HepG2 (cell line): ENCODE data around the gene UBL7. TPM values are rescaled to one million over a fixed set of nuclear protein-coding genes. Genes with fewer than 3 reads are reported as not detected.
A peak's percentile ranks its signal among the peaks of the same experiment; 100 is the strongest.

Source experiments
- CTCF ChIP-seq: sonication (generic); formaldehyde crosslinking; IDR thresholded peaks from 2 replicates; pipeline ENCODE4 v1.5.0; 2020; ENCODE audit warnings: mild to moderate bottlenecking, missing genetic modification reagents, moderate library complexity
- HNRNPUL1 ChIP-seq: fragments of 200-400 bp; formaldehyde crosslinking; IDR thresholded peaks from 2 replicates; pipeline ENCODE4 v1.6.1; 2017; ENCODE audit warnings: low read depth, mild to moderate bottlenecking, low read length, moderate library complexity
- HOMEZ ChIP-seq: IDR thresholded peaks from 2 replicates; pipeline ENCODE4 v1.6.1; 2016; ENCODE audit warnings: low read depth
- KDM5A ChIP-seq: fragments of 200-600 bp; sonication (generic); IDR thresholded peaks from 2 replicates; pipeline ENCODE4 v1.7.0; 2018; ENCODE audit warnings: antibody characterized with exemption, mild to moderate bottlenecking, low read length, borderline replicate concordance
- KLF15 ChIP-seq: sonication (generic); formaldehyde crosslinking; IDR thresholded peaks from 2 replicates; pipeline ENCODE4 v1.8.1; 2023; ENCODE audit warnings: borderline replicate concordance, mild to moderate bottlenecking, inconsistent platforms, missing genetic modification reagents, mixed read lengths
- MED13 ChIP-seq: sonication (generic); formaldehyde crosslinking; IDR thresholded peaks from 2 replicates; pipeline ENCODE4 v1.5.0; 2020; ENCODE audit warnings: missing genetic modification reagents
- NFKB2 ChIP-seq: sonication (generic); formaldehyde crosslinking; IDR thresholded peaks from 2 replicates; pipeline ENCODE4 v1.4.0; 2020; ENCODE audit warnings: missing genetic modification reagents, borderline replicate concordance
- NKX3-1 ChIP-seq: sonication (generic); formaldehyde crosslinking; IDR thresholded peaks from 2 replicates; pipeline ENCODE4 v1.5.0; 2020; ENCODE audit warnings: missing genetic modification reagents
- NR2C2 ChIP-seq: sonication (generic); formaldehyde crosslinking; IDR thresholded peaks from 2 replicates; pipeline ENCODE4 v1.4.0; 2020; ENCODE audit warnings: missing genetic modification reagents, mild to moderate bottlenecking, moderate library complexity, borderline replicate concordance
- SKI ChIP-seq: fragments of 450-650 bp; IDR thresholded peaks from one replicate; pipeline ENCODE4 v1.6.1; 2018; ENCODE audit warnings: mild to moderate bottlenecking; ENCODE audit not compliant: partially characterized antibody
- ZFYVE20 ChIP-seq: sonication (generic); formaldehyde crosslinking; IDR thresholded peaks from 2 replicates; pipeline ENCODE4 v1.8.0; 2023; ENCODE audit warnings: low read depth, mild to moderate bottlenecking, moderate library complexity, missing genetic modification reagents, borderline replicate concordance
- ZKSCAN5 ChIP-seq: sonication (generic); formaldehyde crosslinking; IDR thresholded peaks from 2 replicates; pipeline ENCODE4 v1.5.1; 2020; ENCODE audit warnings: mild to moderate bottlenecking, missing genetic modification reagents
- ZNF121 ChIP-seq: sonication (generic); formaldehyde crosslinking; IDR thresholded peaks from 2 replicates; pipeline ENCODE4 v1.5.0; 2020; ENCODE audit warnings: mild to moderate bottlenecking, missing genetic modification reagents
- ZNF143 ChIP-seq: sonication (generic); formaldehyde crosslinking; IDR thresholded peaks from 2 replicates; pipeline ENCODE4 v1.4.0; 2020; ENCODE audit warnings: missing genetic modification reagents
- ZNF17 ChIP-seq: sonication (generic); formaldehyde crosslinking; IDR thresholded peaks from 2 replicates; pipeline ENCODE4 v1.5.0; 2020; ENCODE audit warnings: mild to moderate bottlenecking, missing genetic modification reagents
- ZNF276 ChIP-seq: sonication (generic); formaldehyde crosslinking; IDR thresholded peaks from 2 replicates; pipeline ENCODE4 v1.4.0; 2020; ENCODE audit warnings: mild to moderate bottlenecking, low read depth, missing genetic modification reagents
- ZNF292 ChIP-seq: sonication (generic); formaldehyde crosslinking; IDR thresholded peaks from 2 replicates; pipeline ENCODE4 v1.8.1; 2022; ENCODE audit warnings: mild to moderate bottlenecking, low read depth, missing genetic modification reagents, borderline replicate concordance
- ZNF441 ChIP-seq: sonication (generic); formaldehyde crosslinking; IDR thresholded peaks from 2 replicates; pipeline ENCODE4 v1.7.0; 2021; ENCODE audit warnings: missing genetic modification reagents, borderline replicate concordance
- ZNF574 ChIP-seq: sonication (generic); formaldehyde crosslinking; IDR thresholded peaks from 2 replicates; pipeline ENCODE4 v1.4.0; 2020; ENCODE audit warnings: missing genetic modification reagents
- polyA plus RNA-seq, 8 experiments: library from polyadenylated mRNA; depleted of rRNA in 3 of 8; stranded (reverse) in 7 of 8; unstranded in 1 of 8; fragments of >200 nt; fragmentation: Illumina TruSeq in 4 of 8; extraction: Trizol in 4 of 8; gene quantifications; 2 replicates each; pipeline versions ENCODE4 v1.2.1 to v1.2.3, GENCODE V29; 2011 to 2016; ENCODE audit warnings: low read depth in 4 of 8, missing spikeins in 1 of 8, mixed read lengths in 1 of 8; ENCODE audit not compliant: insufficient read depth in 1 of 8
- total RNA-seq, 5 experiments: library from RNA; depleted of rRNA; stranded (reverse); fragments of >200 nt; fragmentation: Illumina TruSeq; extraction: Trizol; gene quantifications; 2 replicates each; pipeline ENCODE4 v1.2.3, GENCODE V29; 2016; ENCODE audit warnings: low read depth in 1 of 5
- TF ChIP-seq, protein P1 (sequence below): sonication (generic); formaldehyde crosslinking; IDR thresholded peaks from 2 replicates; pipeline ENCODE4 v1.5.0; 2020; ENCODE audit warnings: missing genetic modification reagents

UBL7 gene
- total and polyA plus RNA-seq, 2 of the 13 experiments (the other 11 are each of a cell fraction or from before 2014, with no cell fraction given) = 55.0 to 63.5 TPM

GRCh38 chr15:74441248-74441941 lies 19.6 kb downstream of the UBL7 start (continued):
- TF ChIP-seq CTCF (CRISPR knock-in tag) (peak; percentile 55), MED13 (CRISPR knock-in tag) (no peak), ZKSCAN5 (CRISPR knock-in tag) (0 out of 2 replicates have a peak, but pooled peaks have one; percentile 10), HNRNPUL1 (no peak), ZNF441 (CRISPR knock-in tag) (no peak), ZNF292 (CRISPR knock-in tag) (0 out of 2 replicates have a peak, but pooled peaks have one; percentile 56), ZNF17 (CRISPR knock-in tag) (no peak), HOMEZ (no peak), KDM5A (no peak), KLF15 (CRISPR knock-in tag) (no peak), NR2C2 (CRISPR knock-in tag) (no peak), ZNF143 (CRISPR knock-in tag) (no peak), NFKB2 (CRISPR knock-in tag) (0 out of 2 replicates have a peak, but pooled peaks have one; percentile 43), ZFYVE20 (CRISPR knock-in tag) (no peak), ZNF121 (no peak), SKI (no peak), NKX3-1 (CRISPR knock-in tag) (no peak), ZNF276 (CRISPR knock-in tag) (no peak), ZNF574 (CRISPR knock-in tag) (0 out of 2 replicates have a peak, but pooled peaks have one; percentile 24)
- TF ChIP-seq, protein P1, sequence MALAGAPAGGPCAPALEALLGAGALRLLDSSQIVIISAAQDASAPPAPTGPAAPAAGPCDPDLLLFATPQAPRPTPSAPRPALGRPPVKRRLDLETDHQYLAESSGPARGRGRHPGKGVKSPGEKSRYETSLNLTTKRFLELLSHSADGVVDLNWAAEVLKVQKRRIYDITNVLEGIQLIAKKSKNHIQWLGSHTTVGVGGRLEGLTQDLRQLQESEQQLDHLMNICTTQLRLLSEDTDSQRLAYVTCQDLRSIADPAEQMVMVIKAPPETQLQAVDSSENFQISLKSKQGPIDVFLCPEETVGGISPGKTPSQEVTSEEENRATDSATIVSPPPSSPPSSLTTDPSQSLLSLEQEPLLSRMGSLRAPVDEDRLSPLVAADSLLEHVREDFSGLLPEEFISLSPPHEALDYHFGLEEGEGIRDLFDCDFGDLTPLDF (CRISPR knock-in tag) = no peak
